HCT116 (cell line): ENCODE results near the gene CASZ1. TPM values are rescaled to one million over a fixed set of nuclear protein-coding genes. Genes with fewer than 3 reads are reported as not detected.

Experiments used
- ATAC-seq: fragments of 200-7000 bp; cut with Tn5 transposase; 2 replicates; pipeline ENCODE4 v1.9.1; 2020; ENCODE audit warnings: mild to moderate bottlenecking, moderate library complexity
- BruUV-seq: library from RNA; stranded (reverse); fragments of 400-500 nt; replicated peaks from 2 replicates; lab custom pipeline; 2021; lab: Mats Ljungman, UMichigan
- CTCF ChIA-PET: fragments of 300-600 bp; sonication (Branson Sonifier 250); formaldehyde crosslinking; loops from one replicate; lab custom pipeline; 2021; ENCODE audit warnings: antibody characterized with exemption; lab: Charles Lee
- POLR2A ChIA-PET: fragments of 300-600, 350-600 bp; sonication (Branson Sonifier 250); formaldehyde crosslinking; loops from one replicate; lab custom pipeline; 2021; ENCODE audit warnings: antibody characterized with exemption; lab: Charles Lee
- RAD21 ChIA-PET, 2 experiments: fragments of 300-600 bp; sonication (Branson Sonifier 250); formaldehyde crosslinking; loops; one replicate each; lab custom pipeline; 2023; ENCODE audit warnings: low total read pairs in 2 of 2; ENCODE audit not compliant: uncharacterized antibody in 2 of 2, unreplicated experiment in 2 of 2, low non-redundant PET in 1 of 2; lab: Charles Lee
- DNase-seq: peaks from one replicate; pipeline ENCODE4 v3.0.0-alpha.2; 2010; ENCODE audit warnings: low read depth, low spot score
- H2AFZ ChIP-seq: fragments of 200-600 bp; shearing (Covaris generic), sonication (generic); 2 replicates; pipeline ENCODE4 v1.6.1; 2017; ENCODE audit warnings: low read depth, mixed run types, mixed read lengths, antibody characterized with exemption, low read length; ENCODE audit not compliant: poor library complexity, severe bottlenecking
- H3K27ac ChIP-seq: 2 replicates; pipeline ENCODE4 v1.5.1; 2012; ENCODE audit warnings: low read depth, low read length
- H3K27me3 ChIP-seq: fragments of 200-600 bp; sonication (generic); 2 replicates; pipeline ENCODE4 v1.6.1; 2016; ENCODE audit warnings: mixed run types, low read length, mixed read lengths; ENCODE audit not compliant: insufficient read depth
- H3K36me3 ChIP-seq, 2 experiments: fragments of 200-500 bp in 1 of 2; fragments of 200-600 bp in 1 of 2; sonication (Bioruptor generic) in 1 of 2; sonication (generic) in 1 of 2; 2 replicates each; pipeline versions ENCODE4 v1.5.1 to v1.6.1; 2014 to 2016; ENCODE audit warnings: low read length in 2 of 2, inconsistent platforms in 1 of 2, mixed read lengths in 1 of 2, mixed run types in 1 of 2; ENCODE audit not compliant: insufficient read depth in 2 of 2, control insufficient read depth in 1 of 2
- H3K4me1 ChIP-seq, 2 experiments: fragments of 200-600 bp in 1 of 2; sonication (generic) in 1 of 2; 2 replicates each; pipeline versions ENCODE4 v1.5.1 to v1.6.1; 2012 to 2017; ENCODE audit warnings: low read length in 2 of 2, inconsistent platforms in 1 of 2, mild to moderate bottlenecking in 1 of 2, mixed read lengths in 1 of 2, mixed run types in 1 of 2, moderate library complexity in 1 of 2; ENCODE audit not compliant: insufficient read depth in 2 of 2, control insufficient read depth in 1 of 2
- H3K4me2 ChIP-seq: fragments of 200-600 bp; sonication (generic); 2 replicates; pipeline ENCODE4 v1.6.1; 2017; ENCODE audit warnings: mixed run types, low read length, mixed read lengths
- H3K4me3 ChIP-seq, 2 experiments: fragments of 200-600 bp in 1 of 2; sonication (generic) in 1 of 2; replicated peaks in 1 of 2; 2 replicates each; pipeline ENCODE4 v1.5.1; 2011 to 2016; ENCODE audit warnings: low read length in 2 of 2, control low read depth in 1 of 2, low read depth in 1 of 2, mild to moderate bottlenecking in 1 of 2, mixed read lengths in 1 of 2, mixed run types in 1 of 2
- H3K79me2 ChIP-seq: fragments of 200-600 bp; sonication (generic); 2 replicates; pipeline ENCODE4 v1.6.1; 2017; ENCODE audit warnings: mild to moderate bottlenecking, mixed run types, low read length, moderate library complexity, mixed read lengths; ENCODE audit not compliant: insufficient read depth
- H3K9ac ChIP-seq: fragments of 200-600 bp; sonication (generic); 2 replicates; pipeline ENCODE4 v1.6.1; 2016; ENCODE audit warnings: low read length, mixed read lengths
- H3K9me2 ChIP-seq: fragments of 200-600 bp; sonication (generic), shearing (Covaris generic); 2 replicates; pipeline ENCODE4 v1.6.1; 2017; ENCODE audit warnings: mixed run types, mild to moderate bottlenecking, moderate library complexity; ENCODE audit not compliant: insufficient read depth
- H3K9me3 ChIP-seq, 2 experiments: fragments of 200-500 bp in 1 of 2; fragments of 200-600 bp in 1 of 2; sonication (Bioruptor generic) in 1 of 2; sonication (generic) in 1 of 2; 2 replicates each; pipeline ENCODE4 v1.6.1; 2014 to 2017; ENCODE audit warnings: low read length in 2 of 2, mixed read lengths in 2 of 2, inconsistent platforms in 1 of 2, low read depth in 1 of 2, mild to moderate bottlenecking in 1 of 2, mixed run types in 1 of 2, moderate library complexity in 1 of 2; ENCODE audit not compliant: control insufficient read depth in 1 of 2, insufficient read depth in 1 of 2
- H4K20me1 ChIP-seq: fragments of 200-600 bp; sonication (generic), shearing (Covaris generic); 2 replicates; pipeline ENCODE4 v1.6.1; 2017; ENCODE audit warnings: mixed run types, mild to moderate bottlenecking, moderate library complexity; ENCODE audit not compliant: insufficient read depth
- CBX3 ChIP-seq: IDR thresholded peaks from 2 replicates; pipeline ENCODE4 v1.6.1; 2012; ENCODE audit warnings: low read depth
- CEBPB ChIP-seq: IDR thresholded peaks from 2 replicates; pipeline ENCODE4 v1.6.1; 2012; ENCODE audit warnings: low read depth
- EGR1 ChIP-seq: IDR thresholded peaks from 2 replicates; pipeline ENCODE4 v1.6.1; 2012; ENCODE audit warnings: low read depth
- ELF1 ChIP-seq: IDR thresholded peaks from 2 replicates; pipeline ENCODE4 v1.6.1; 2012; ENCODE audit warnings: low read depth, borderline replicate concordance
- EZH2 ChIP-seq: fragments of 200-600 bp; sonication (generic); IDR thresholded peaks from 2 replicates; pipeline ENCODE4 v1.6.1; 2017; ENCODE audit warnings: antibody characterized with exemption, mixed run types
- EZH2phosphoT487 ChIP-seq: fragments of 200-600 bp; IDR thresholded peaks from 2 replicates; pipeline ENCODE4 v1.6.1; 2018; ENCODE audit warnings: antibody characterized with exemption, borderline replicate concordance
- FOSL1 ChIP-seq: IDR thresholded peaks from 2 replicates; pipeline ENCODE4 v1.6.1; 2012; ENCODE audit warnings: low read depth
- SRF ChIP-seq: IDR thresholded peaks from 2 replicates; pipeline ENCODE4 v1.6.1; 2012; ENCODE audit warnings: low read depth
- TCF7L2 ChIP-seq: IDR thresholded peaks from 2 replicates; pipeline ENCODE4 v1.7.0; 2011; ENCODE audit warnings: borderline replicate concordance, inconsistent platforms; ENCODE audit not compliant: insufficient read depth, insufficient read length; ENCODE audit errors: extremely low read depth
- YY1 ChIP-seq: IDR thresholded peaks from 2 replicates; pipeline ENCODE4 v1.6.1; 2011; ENCODE audit warnings: low read length, low read depth, moderate library complexity, mild to moderate bottlenecking; ENCODE audit not compliant: insufficient replicate concordance; ENCODE audit errors: extremely low read depth
- ZFX ChIP-seq: fragments of 450-650 bp; IDR thresholded peaks from 2 replicates; pipeline ENCODE4 v1.6.1; 2017
- intact Hi-C: fragments of 100-400 bp; cut with micrococcal nuclease; formaldehyde crosslinking; loops from 2 replicates; pipeline ENCODE4 v1.10.0; 2022
- total RNA-seq: library from RNA; stranded (reverse); gene quantifications from one replicate; pipeline ENCODE4 v1.2.1, GENCODE V29; 2021; ENCODE audit not compliant: unreplicated experiment
- TF ChIP-seq, protein P1 (sequence below): IDR thresholded peaks from 2 replicates; pipeline ENCODE4 v1.6.1; 2011; ENCODE audit warnings: mild to moderate bottlenecking, low read length, moderate library complexity; ENCODE audit not compliant: insufficient replicate concordance; ENCODE audit errors: extremely low read depth
- TF ChIP-seq, protein P2 (sequence below): IDR thresholded peaks from 2 replicates; pipeline ENCODE4 v1.6.1; 2012

CASZ1 gene
- total RNA-seq, 1 experiment from 2014 or later = 7.7 TPM

DNA sequence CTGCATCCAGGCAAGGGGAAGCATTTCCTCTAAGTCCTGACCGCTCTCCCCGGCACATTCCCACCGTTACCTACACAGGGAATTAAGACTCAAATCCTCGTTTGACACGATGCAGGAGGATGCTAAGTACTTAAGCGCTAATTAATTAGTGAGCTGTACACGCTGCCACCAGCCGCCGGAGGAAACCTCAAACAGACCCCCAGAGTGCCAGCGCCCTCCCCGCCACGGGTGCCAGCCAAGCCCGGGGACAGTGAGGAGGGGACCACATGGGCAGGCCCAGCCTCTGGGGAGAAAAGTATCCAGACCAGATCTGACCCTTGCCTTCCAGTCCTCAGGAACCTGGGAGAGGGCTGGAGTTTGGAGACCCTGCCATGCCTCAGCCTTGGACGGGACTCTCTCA, 17.4 kb upstream of the CASZ1 start:
- Histone ChIP-seq H2AFZ (no peak overlapping the region), H3K9me2 (no peaks in the 10 kb centered on the region), H3K4me3 (no peak overlapping the region), H3K9me3 (no peaks in the 10 kb centered on the region), H4K20me1 (no peaks in the 10 kb centered on the region), H3K36me3 (no peaks in the 10 kb centered on the region), H3K4me1 (no peaks in the 10 kb centered on the region), H3K9ac (no peak overlapping the region), H3K27me3 (0 out of 2 replicates have a peak, but pooled peaks cover 5% of the 10 kb centered on the region), H3K79me2 (no peaks in the 10 kb centered on the region), H3K27ac (no peak overlapping the region), H3K4me2 (no peak overlapping the region)
- no peak for ATAC-seq
- no TSS peak for BruUV-seq
- ChIA-PET RAD21 (no interaction called here), CTCF (no interaction called here), POLR2A (no interaction called here)
- intact Hi-C loops = no loop called here
- DNase-seq = no peak
- TF ChIP-seq CBX3 (no peak), TCF7L2 (no peak), FOSL1 (no peak), EGR1 (no peak), ELF1 (no peak), SRF (no peak), EZH2 (no peak), ZFX (no peak), EZH2phosphoT487 (no peak), YY1 (no peak), CEBPB (no peak)
- TF ChIP-seq, protein P1, sequence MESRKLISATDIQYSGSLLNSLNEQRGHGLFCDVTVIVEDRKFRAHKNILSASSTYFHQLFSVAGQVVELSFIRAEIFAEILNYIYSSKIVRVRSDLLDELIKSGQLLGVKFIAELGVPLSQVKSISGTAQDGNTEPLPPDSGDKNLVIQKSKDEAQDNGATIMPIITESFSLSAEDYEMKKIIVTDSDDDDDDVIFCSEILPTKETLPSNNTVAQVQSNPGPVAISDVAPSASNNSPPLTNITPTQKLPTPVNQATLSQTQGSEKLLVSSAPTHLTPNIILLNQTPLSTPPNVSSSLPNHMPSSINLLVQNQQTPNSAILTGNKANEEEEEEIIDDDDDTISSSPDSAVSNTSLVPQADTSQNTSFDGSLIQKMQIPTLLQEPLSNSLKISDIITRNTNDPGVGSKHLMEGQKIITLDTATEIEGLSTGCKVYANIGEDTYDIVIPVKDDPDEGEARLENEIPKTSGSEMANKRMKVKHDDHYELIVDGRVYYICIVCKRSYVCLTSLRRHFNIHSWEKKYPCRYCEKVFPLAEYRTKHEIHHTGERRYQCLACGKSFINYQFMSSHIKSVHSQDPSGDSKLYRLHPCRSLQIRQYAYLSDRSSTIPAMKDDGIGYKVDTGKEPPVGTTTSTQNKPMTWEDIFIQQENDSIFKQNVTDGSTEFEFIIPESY = no peak
- TF ChIP-seq, protein P2, sequence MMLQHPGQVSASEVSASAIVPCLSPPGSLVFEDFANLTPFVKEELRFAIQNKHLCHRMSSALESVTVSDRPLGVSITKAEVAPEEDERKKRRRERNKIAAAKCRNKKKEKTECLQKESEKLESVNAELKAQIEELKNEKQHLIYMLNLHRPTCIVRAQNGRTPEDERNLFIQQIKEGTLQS = no peak
